CD4-positive, alpha-beta memory T cell (primary cell): ENCODE data around the gene PEAK3. TPM values are rescaled to one million over a fixed set of nuclear protein-coding genes. Genes with fewer than 3 reads are reported as not detected.
A peak's percentile ranks its signal among the peaks of the same experiment; 100 is the strongest.

Source experiments
- CTCF ChIA-PET: fragments of 350-600 bp; sonication (Branson Sonifier 250); formaldehyde crosslinking; loops from one replicate; lab custom pipeline; 2021; ENCODE audit warnings: inconsistent platforms; ENCODE audit not compliant: partially characterized antibody; lab: Charles Lee
- POLR2A ChIA-PET: fragments of 350-600 bp; sonication (Branson Sonifier 250); formaldehyde crosslinking; loops from one replicate; lab custom pipeline; 2021; ENCODE audit not compliant: partially characterized antibody; lab: Charles Lee
- DNase-seq, 5 donors: peaks; one replicate each; pipeline versions ENCODE4 v3.0.0 to v3.0.0-alpha.2; 2020 to 2022; ENCODE audit warnings: mixed read lengths in 1 of 5
- H3K27ac ChIP-seq: one replicate; pipeline ENCODE4 v1.7.0; 2013; ENCODE audit warnings: low read depth, low read length
- H3K27me3 ChIP-seq: 2 replicates; pipeline ENCODE4 v1.7.0; 2013; ENCODE audit warnings: mild to moderate bottlenecking, low read length, moderate library complexity; ENCODE audit not compliant: insufficient read depth
- H3K36me3 ChIP-seq: 2 replicates; pipeline ENCODE4 v1.7.0; 2013; ENCODE audit warnings: mild to moderate bottlenecking, low read length, moderate library complexity; ENCODE audit not compliant: insufficient read depth
- H3K4me1 ChIP-seq: 2 replicates; pipeline ENCODE4 v1.7.0; 2013; ENCODE audit warnings: mild to moderate bottlenecking, low read length, moderate library complexity; ENCODE audit not compliant: insufficient read depth
- H3K4me3 ChIP-seq, 2 donors: one replicate each; pipeline ENCODE4 v1.7.0; 2013; ENCODE audit warnings: low read length in 2 of 2, mild to moderate bottlenecking in 1 of 2
- H3K9me3 ChIP-seq, 2 donors: one replicate each; pipeline ENCODE4 v1.7.0; 2013; ENCODE audit warnings: low read length in 2 of 2, control low read depth in 1 of 2; ENCODE audit not compliant: control insufficient read depth in 1 of 2
- H3K27ac Mint-ChIP-seq, 7 donors: one replicate each; pipeline ENCODE4 v1.8.0; 2020 to 2021; ENCODE audit warnings: mixed read lengths in 7 of 7, mild to moderate bottlenecking in 6 of 7, inconsistent platforms in 3 of 7, moderate library complexity in 3 of 7
- H3K27me3 Mint-ChIP-seq, 2 donors: one replicate each; pipeline ENCODE4 v1.8.0; 2020 to 2021; ENCODE audit warnings: mixed read lengths in 2 of 2
- H3K36me3 Mint-ChIP-seq, 2 donors: one replicate each; pipeline ENCODE4 v1.8.0; 2020 to 2021; ENCODE audit warnings: mixed read lengths in 2 of 2, inconsistent platforms in 1 of 2, mild to moderate bottlenecking in 1 of 2
- H3K4me1 Mint-ChIP-seq, 4 donors: one replicate each; pipeline ENCODE4 v1.8.0; 2020 to 2021; ENCODE audit warnings: mixed read lengths in 4 of 4, mild to moderate bottlenecking in 1 of 4
- H3K4me3 Mint-ChIP-seq, 8 donors: one replicate each; pipeline ENCODE4 v1.8.0; 2020 to 2021; ENCODE audit warnings: mixed read lengths in 8 of 8, mild to moderate bottlenecking in 7 of 8, moderate library complexity in 6 of 8, inconsistent platforms in 3 of 8
- H3K9me3 Mint-ChIP-seq, 8 donors: one replicate each; pipeline ENCODE4 v1.8.0; 2020 to 2021; ENCODE audit warnings: mixed read lengths in 8 of 8, mild to moderate bottlenecking in 5 of 8, inconsistent platforms in 3 of 8, moderate library complexity in 1 of 8
- intact Hi-C: fragments of 100-400 bp; cut with micrococcal nuclease; formaldehyde crosslinking; loops from one replicate; pipeline ENCODE4 v1.15.1; 2023
- polyA plus RNA-seq, 2 donors: library from polyadenylated mRNA; unstranded; fragments of 300-500 nt; fragmentation: Illumina TruSeq; gene quantifications; one replicate each; pipeline ENCODE4 v1.2.3, GENCODE V29; 2021
- total RNA-seq, 2 experiments: library from RNA; stranded (reverse); gene quantifications; one replicate each; pipeline ENCODE4 v1.2.3, GENCODE V29; 2021

The PEAK3 gene
- total and polyA plus RNA-seq, 4 experiments from 2014 or later = 0.07 to 0.11 (median 0.07) TPM; not detected in 1

- DNase-seq = no peak
- H3K27me3 ChIP-seq = peaks cover 5% of the 10 kb centered on the region
- no peaks in the 10 kb centered on the region for H3K9me3 ChIP-seq
- no peak overlapping the region for H3K27ac ChIP-seq
- Mint-ChIP-seq H3K36me3 (peaks cover 0 to 4% of the 10 kb centered on the region in 2 donors), H3K4me1 (peaks cover 0 to 2% (median 0%) of the 10 kb centered on the region in 4 donors), H3K27ac (no peak overlapping the region), H3K4me3 (no peak overlapping the region), H3K27me3 (peaks cover 11 to 16% of the 10 kb centered on the region in 2 donors), H3K9me3 (peaks cover 0 to 25% (median 15%) of the 10 kb centered on the region in 8 donors)
- H3K36me3 ChIP-seq = no peaks in the 10 kb centered on the region
- ChIA-PET POLR2A (interaction anchor here (1.4 kb wide), 1 partner anchor 43 kb away, joined by 5 read pairs; no protein-coding TSS in a partner anchor), CTCF (interaction anchor here (0.6 to 3.2 kb wide), 7 partner anchors 26 to 160 kb away, joined by 3 to 8 read pairs (median 5); partner anchors contain the start of gene PLEKHJ1)
- H3K4me1 ChIP-seq = no peaks in the 10 kb centered on the region
- intact Hi-C loops = no loop called here
- no peak overlapping the region for H3K4me3 ChIP-seq
Observed at GRCh38 chr19:2315121-2315817, 33.3 kb upstream of the PEAK3 start.

DNA sequence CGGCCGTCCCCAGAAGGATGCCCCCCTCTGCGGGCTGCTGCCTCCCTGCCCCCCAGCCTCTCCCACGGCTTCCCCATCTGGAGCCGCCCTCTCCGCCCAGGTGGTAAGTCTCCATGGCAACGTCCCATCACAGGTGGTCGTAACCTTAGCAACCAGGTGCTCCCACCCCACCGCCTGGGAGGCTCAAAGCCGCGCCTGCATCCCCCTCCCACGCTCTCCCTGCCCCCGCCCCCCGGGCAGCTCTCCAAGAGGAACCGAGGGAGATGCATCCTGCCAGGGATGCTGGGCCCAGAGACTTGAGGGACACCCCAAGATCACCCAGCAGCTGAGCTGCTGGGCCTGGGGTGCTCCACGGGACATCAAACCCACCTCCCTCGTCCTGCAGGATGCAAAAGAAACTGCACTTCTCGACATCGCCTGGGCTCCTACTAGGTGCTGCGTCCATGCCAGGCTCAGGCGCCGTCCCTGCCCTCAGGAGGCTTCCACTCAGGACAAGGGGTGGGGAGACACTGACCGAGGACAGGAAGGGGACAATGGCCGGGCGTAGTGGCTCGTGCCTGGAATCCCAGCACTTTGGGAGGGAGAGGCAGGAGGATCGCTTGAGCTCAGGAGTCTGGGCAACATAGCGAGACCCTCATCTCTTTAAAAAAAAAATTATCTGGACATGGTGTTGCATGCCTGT is 31.0 kb upstream of the PEAK3 start:
- H3K9me3 Mint-ChIP-seq = peaks cover 0 to 25% (median 15%) of the 10 kb centered on the region in 8 donors
- peaks cover 12% of the 10 kb centered on the region for H3K27me3 ChIP-seq
- peaks cover 20 to 23% of the 10 kb centered on the region in 2 donors for H3K27me3 Mint-ChIP-seq
- no peaks in the 10 kb centered on the region for H3K9me3 ChIP-seq
- H3K4me1 ChIP-seq = peaks cover 3% of the 10 kb centered on the region
- no peaks in the 10 kb centered on the region for H3K36me3 ChIP-seq
- POLR2A ChIA-PET = no interaction called here
- H3K36me3 Mint-ChIP-seq = peaks cover 0 to 4% of the 10 kb centered on the region in 2 donors
- DNase-seq = no peak
- no peak overlapping the region for H3K4me3 ChIP-seq
- CTCF ChIA-PET = no interaction called here
- H3K27ac Mint-ChIP-seq = no peak overlapping the region
- peaks cover 0 to 7% (median 4%) of the 10 kb centered on the region in 4 donors for H3K4me1 Mint-ChIP-seq
- intact Hi-C loops = no loop called here
- no peak overlapping the region for H3K27ac ChIP-seq
- H3K4me3 Mint-ChIP-seq = no peak overlapping the region

DNA sequence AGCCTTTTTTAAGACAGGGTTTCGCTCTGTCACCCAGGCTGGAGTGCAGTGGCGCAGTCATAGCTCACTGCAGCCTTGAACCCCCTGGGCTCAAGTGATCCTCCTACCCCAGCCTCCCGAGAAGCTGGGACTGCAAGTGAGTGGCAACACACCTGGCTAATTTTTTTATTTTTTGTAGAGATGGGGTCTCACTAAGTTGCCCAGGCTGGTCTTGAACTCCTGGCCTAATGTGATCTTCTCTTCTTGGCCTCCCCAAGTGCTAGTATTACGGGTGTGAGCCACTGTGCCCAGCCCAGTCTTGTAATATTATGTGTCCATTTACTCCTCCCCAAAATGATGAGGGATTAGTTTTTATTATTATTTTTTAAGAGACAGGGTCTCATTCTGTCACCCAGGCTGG is 29.1 kb upstream of the PEAK3 start:
- H3K36me3 Mint-ChIP-seq = peaks cover 0 to 4% of the 10 kb centered on the region in 2 donors
- DNase-seq = no peak
- Histone ChIP-seq H3K27ac (no peak overlapping the region), H3K27me3 (peaks cover 21% of the 10 kb centered on the region), H3K4me1 (peaks cover 3% of the 10 kb centered on the region), H3K4me3 (no peak overlapping the region), H3K36me3 (no peaks in the 10 kb centered on the region), H3K9me3 (no peaks in the 10 kb centered on the region)
- intact Hi-C loops = no loop called here
- H3K27me3 Mint-ChIP-seq = peaks cover 20 to 23% of the 10 kb centered on the region in 2 donors
- H3K27ac Mint-ChIP-seq = no peak overlapping the region
- ChIA-PET POLR2A (no interaction called here), CTCF (interaction anchor here (1.4 kb wide), 1 partner anchor 32 kb away, joined by 3 read pairs; no protein-coding TSS in a partner anchor)
- no peak overlapping the region for H3K4me3 Mint-ChIP-seq
- H3K9me3 Mint-ChIP-seq = peaks cover 0 to 21% (median 15%) of the 10 kb centered on the region in 8 donors
- peaks cover 0 to 7% (median 4%) of the 10 kb centered on the region in 4 donors for H3K4me1 Mint-ChIP-seq

GRCh38 chr19:2309734-2310362 is 27.9 kb upstream of the PEAK3 start:
- ChIA-PET POLR2A (no interaction called here), CTCF (interaction anchor here (0.7 kb wide), 1 partner anchor 14 kb away, joined by 3 read pairs; no protein-coding TSS in a partner anchor)

GRCh38 chr19:2308114-2308556 is 26.2 kb upstream of the PEAK3 start, which contains the start of gene LINGO3:
Gene LINGO3, minus strand, starts transcription at chr19:2308154. Its CDS starts 16,378 bp downstream, at chr19:2291776.
- ChIA-PET POLR2A (no interaction called here), CTCF (no interaction called here)
- DNase-seq = no peak
- Mint-ChIP-seq H3K9me3 (peaks cover 0 to 4% (median 0%) of the 10 kb centered on the region in 8 donors), H3K27me3 (peaks cover 18 to 30% of the 10 kb centered on the region in 2 donors), H3K36me3 (no peaks in the 10 kb centered on the region), H3K27ac (peak within 1 kb of the TSS in 2 of 7 donors; percentile 41 to 79), H3K4me3 (peak within 1 kb of the TSS in 7 of 8 donors; percentile 8 to 70 (median 48)), H3K4me1 (peaks cover 0 to 17% (median 9%) of the 10 kb centered on the region in 4 donors)
- Histone ChIP-seq H3K27ac (no peak within 1 kb of the TSS), H3K9me3 (no peaks in the 10 kb centered on the region), H3K36me3 (no peaks in the 10 kb centered on the region), H3K4me3 (no peak within 1 kb of the TSS), H3K27me3 (peaks cover 32% of the 10 kb centered on the region), H3K4me1 (peaks cover 6% of the 10 kb centered on the region)
- intact Hi-C loops = no loop called here

More at GRCh38 chr19:2309734-2310362, 27.9 kb upstream of the PEAK3 start:
- Mint-ChIP-seq H3K9me3 (peaks cover 0 to 9% (median 6%) of the 10 kb centered on the region in 8 donors), H3K36me3 (peaks cover 0 to 1% of the 10 kb centered on the region in 2 donors), H3K27ac (no peak overlapping the region), H3K27me3 (peaks cover 20 to 27% of the 10 kb centered on the region in 2 donors), H3K4me3 (no peak overlapping the region), H3K4me1 (peaks cover 0 to 8% (median 5%) of the 10 kb centered on the region in 4 donors)
- Histone ChIP-seq H3K27me3 (peaks cover 21% of the 10 kb centered on the region), H3K4me1 (peaks cover 3% of the 10 kb centered on the region), H3K36me3 (no peaks in the 10 kb centered on the region), H3K4me3 (no peak overlapping the region), H3K27ac (no peak overlapping the region), H3K9me3 (no peaks in the 10 kb centered on the region)
- no peak for DNase-seq
- intact Hi-C loops = no loop called here

GRCh38 chr19:2307518-2308012 is 25.6 kb upstream of the PEAK3 start:
- H3K9me3 ChIP-seq = no peaks in the 10 kb centered on the region
- POLR2A ChIA-PET = interaction anchor here (0.8 kb wide), 1 partner anchor 170 kb away, joined by 4 read pairs; no protein-coding TSS in a partner anchor
- Mint-ChIP-seq H3K4me3 (peak overlapping the region in 1 of 8 donors; percentile 31), H3K27ac (no peak overlapping the region), H3K27me3 (peaks cover 16 to 32% of the 10 kb centered on the region in 2 donors), H3K4me1 (peaks cover 4 to 23% (median 13%) of the 10 kb centered on the region in 4 donors), H3K9me3 (peaks cover 0 to 4% (median 0%) of the 10 kb centered on the region in 8 donors), H3K36me3 (no peaks in the 10 kb centered on the region)
- H3K27me3 ChIP-seq = peaks cover 27% of the 10 kb centered on the region
- no peak overlapping the region for H3K27ac ChIP-seq
- no peak for DNase-seq
- intact Hi-C loops = no loop called here
- H3K4me3 ChIP-seq = no peak overlapping the region
- H3K36me3 ChIP-seq = no peaks in the 10 kb centered on the region
- CTCF ChIA-PET = no interaction called here
- H3K4me1 ChIP-seq = peaks cover 12% of the 10 kb centered on the region
